Mesodermal cell (in vitro differentiated cells): Measurements from ENCODE around the gene PTPRN2.

Experiments
- H3K27ac ChIP-seq: 2 replicates; pipeline ENCODE4 v1.7.0; 2013; ENCODE audit warnings: mild to moderate bottlenecking, low read depth, low read length, moderate library complexity; ENCODE audit not compliant: severe bottlenecking
- H3K36me3 ChIP-seq: 2 replicates; pipeline ENCODE4 v1.7.1; 2013; ENCODE audit warnings: mild to moderate bottlenecking, low read length, moderate library complexity; ENCODE audit not compliant: control insufficient read depth, insufficient read depth
- H3K4me1 ChIP-seq: one replicate; pipeline ENCODE4 v1.7.1; 2013; ENCODE audit warnings: mild to moderate bottlenecking, low read length; ENCODE audit not compliant: insufficient read depth, control insufficient read depth, poor library complexity, severe bottlenecking
- H3K4me3 ChIP-seq: 2 replicates; pipeline ENCODE4 v1.7.0; 2013; ENCODE audit warnings: low read length, control low read depth, mild to moderate bottlenecking; ENCODE audit not compliant: insufficient read depth, poor library complexity, severe bottlenecking; ENCODE audit errors: extremely low read depth
- H3K9me3 ChIP-seq: 2 replicates; pipeline ENCODE4 v1.7.1; 2013; ENCODE audit warnings: mild to moderate bottlenecking, low read length, moderate library complexity; ENCODE audit not compliant: control insufficient read depth
- WGBS, 2 experiments: methylation state at CpG; one replicate each; pipeline ENCODE4 v1.1.5; 2013; ENCODE audit warnings: missing lambda C conversion rate in 2 of 2; ENCODE audit not compliant: insufficient coverage in 2 of 2; 5-methylcytosine and 5-hydroxymethylcytosine counted together

The PTPRN2 gene

DNA sequence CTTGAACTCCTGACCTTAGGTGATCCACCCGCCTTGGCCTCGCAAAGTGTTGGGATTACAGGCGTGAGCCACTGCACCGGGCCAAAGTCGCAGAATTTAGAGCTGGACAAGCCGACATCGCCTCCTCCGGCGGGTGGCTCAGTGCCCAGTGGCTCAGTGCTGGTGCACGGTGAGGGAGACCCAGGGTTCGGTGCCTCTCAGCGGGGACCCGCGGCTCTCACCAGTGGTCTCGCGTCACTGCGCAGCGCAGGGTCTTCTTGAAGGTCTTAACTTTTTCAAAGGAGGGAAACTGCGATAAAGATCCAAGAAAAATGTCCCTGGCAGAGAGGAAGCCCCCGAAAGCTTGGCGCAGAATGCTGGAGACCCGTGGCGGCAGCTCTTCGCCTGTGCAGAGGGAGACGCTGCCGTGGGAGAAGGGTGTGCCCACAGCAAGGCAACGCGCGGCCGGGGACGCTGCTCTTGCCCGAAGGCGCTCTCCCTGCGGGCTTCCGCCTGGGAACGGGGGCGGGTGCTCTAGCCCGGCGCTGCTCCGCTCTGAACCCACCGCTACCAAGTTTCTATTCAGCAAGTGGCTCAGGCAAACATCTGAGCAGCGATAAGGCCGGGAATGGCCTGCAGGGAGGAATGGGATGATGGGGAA lies 926.5 kb downstream of the PTPRN2 start:
- Histone ChIP-seq H3K4me1 (no peaks in the 10 kb centered on the region), H3K9me3 (peaks cover 64% of the 10 kb centered on the region), H3K27ac (no peak overlapping the region), H3K36me3 (no peaks in the 10 kb centered on the region), H3K4me3 (no peak overlapping the region)
- WGBS, 2 experiments, result 87% methylated on average over 38 to 40 of the region's 43 CpGs

DNA sequence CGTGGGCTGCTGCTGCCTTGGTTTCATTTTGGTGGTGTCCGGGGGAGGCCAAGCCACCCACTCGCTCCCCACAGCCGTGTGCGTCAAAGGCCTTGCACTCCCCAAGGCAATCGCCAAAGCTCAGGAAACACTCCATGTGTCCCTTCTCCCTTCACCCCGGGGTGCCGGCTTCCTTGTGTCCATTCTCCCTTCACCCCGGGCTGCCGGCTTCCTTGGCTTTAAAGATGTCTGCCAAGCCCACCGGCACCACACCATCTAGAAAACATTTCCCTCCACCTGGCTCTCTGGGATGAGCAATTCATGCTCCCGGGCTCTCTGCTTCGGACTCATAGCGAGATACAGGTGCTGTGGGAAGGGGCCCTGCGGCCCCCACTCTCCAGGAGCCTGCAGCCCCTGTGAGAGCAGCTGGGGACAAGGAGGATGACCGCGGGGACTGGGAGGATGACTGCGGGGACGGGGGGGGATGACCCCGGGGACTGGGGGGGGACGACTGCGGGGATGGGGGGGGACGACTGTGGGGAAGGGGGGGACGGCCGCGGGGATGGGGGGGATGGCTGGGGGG lies 928.7 kb downstream of the PTPRN2 start:
- Histone ChIP-seq H3K27ac (no peak overlapping the region), H3K4me3 (no peak overlapping the region), H3K4me1 (no peaks in the 10 kb centered on the region), H3K9me3 (peaks cover 65% of the 10 kb centered on the region), H3K36me3 (no peaks in the 10 kb centered on the region)
- WGBS, 2 experiments, result 90 to 93% methylated on average over 11 to 15 of the region's 26 CpGs

DNA sequence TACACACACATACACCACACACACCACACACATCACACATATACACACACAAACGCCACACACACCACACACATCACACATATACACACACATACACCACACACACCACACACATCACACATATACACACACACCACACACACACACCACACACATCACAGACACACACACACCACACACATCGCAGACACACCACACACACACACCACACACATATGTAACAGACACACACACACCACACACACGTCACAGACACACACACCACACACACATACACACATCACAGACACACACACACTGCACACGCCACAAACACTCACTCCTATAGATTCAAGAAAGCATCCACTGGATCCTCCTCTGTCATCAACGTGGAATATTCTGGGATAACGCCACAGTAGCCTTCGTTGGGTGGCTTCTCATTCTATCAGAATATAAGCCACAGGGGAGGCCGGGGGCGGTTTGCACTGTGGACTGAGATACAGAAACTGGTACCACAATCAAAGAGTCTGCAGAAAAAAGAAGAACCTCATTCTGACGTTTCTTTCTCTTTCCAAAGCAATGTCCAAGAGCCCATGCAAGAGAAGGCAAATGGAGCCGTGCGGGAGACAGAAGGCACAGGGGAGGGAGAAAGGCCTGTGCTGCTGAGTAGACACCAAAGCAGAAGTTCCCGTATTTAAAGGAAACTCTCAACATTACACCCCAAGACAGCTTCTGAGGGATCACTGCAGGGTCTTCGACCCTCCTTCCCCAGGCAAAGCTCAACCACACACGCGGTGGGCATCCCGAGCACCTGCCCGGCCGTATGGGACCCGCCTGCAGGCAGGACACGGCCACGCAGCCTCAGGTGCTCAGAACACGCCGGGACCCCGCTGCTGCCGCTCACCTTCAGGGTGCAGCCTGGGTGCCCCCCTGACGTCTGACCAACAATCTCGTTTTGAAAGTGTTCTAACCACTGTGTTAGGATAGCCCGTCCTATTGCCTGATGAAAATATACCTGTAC lies 929.6 kb downstream of the PTPRN2 start:
- 84 to 85% methylated on average over 22 to 24 of the region's 29 CpGs for WGBS, 2 experiments
- Histone ChIP-seq H3K9me3 (peaks cover 62% of the 10 kb centered on the region), H3K36me3 (no peaks in the 10 kb centered on the region), H3K4me1 (no peaks in the 10 kb centered on the region), H3K27ac (no peak overlapping the region), H3K4me3 (no peak overlapping the region)

DNA sequence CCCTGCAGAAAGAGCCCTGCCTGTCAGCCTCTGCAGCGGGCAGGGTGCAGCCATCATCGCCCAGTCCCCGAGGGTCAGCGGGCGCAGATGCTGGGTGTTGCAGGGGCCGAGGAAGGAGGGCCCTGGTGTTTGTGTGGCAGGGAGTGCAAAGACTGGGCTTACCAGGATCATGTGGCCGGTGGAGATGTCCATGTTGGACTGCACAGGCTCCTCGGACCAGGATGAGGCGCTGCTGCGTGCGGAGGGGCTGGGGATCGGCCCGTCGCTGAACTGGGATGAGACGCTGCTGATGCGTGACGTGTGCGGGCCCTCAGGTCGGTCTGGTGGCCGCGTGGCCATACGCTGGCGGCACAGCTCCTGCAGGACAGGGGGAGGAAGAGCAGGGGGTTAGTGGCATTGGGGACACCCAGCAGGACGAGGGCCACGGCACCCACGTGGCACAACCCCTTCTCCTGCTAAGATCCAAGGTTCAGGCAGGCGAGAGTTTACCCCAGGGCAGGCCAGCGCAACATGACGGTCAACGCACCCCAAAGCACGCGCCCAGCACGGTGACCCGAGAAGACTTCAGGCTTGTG lies 931.3 kb downstream of the PTPRN2 start:
- WGBS, 2 experiments, result 91 to 92% methylated on average over 29 to 31 of the region's 34 CpGs
- peaks cover 61% of the 10 kb centered on the region for H3K9me3 ChIP-seq
- H3K27ac ChIP-seq, result no peak overlapping the region
- no peaks in the 10 kb centered on the region for H3K4me1 ChIP-seq
- H3K4me3 ChIP-seq, result no peak overlapping the region
- H3K36me3 ChIP-seq, result no peaks in the 10 kb centered on the region

DNA sequence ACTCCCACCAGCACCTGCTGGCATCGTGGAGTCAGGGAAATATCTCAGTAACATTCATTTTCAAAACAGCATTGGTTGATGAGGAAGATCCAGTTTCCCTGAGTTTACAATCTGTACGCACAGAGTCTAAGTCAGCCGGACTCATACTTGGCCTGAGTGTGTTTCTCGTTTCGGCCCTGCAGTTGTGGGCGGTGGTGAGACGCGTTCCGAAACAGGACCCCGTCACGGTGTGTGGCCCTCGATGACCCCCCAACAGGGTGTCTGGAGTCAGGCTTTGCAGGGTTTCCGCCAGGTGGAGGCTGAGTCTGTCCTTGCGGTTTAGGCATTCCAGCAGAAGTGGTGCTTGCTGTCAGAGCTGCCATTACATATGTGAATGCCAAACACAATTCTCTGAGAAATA lies 933.3 kb downstream of the PTPRN2 start:
- Histone ChIP-seq H3K4me3 (no peak overlapping the region), H3K27ac (no peak overlapping the region), H3K9me3 (peaks cover 57% of the 10 kb centered on the region), H3K36me3 (no peaks in the 10 kb centered on the region), H3K4me1 (no peaks in the 10 kb centered on the region)
- 85 to 92% methylated on average over 12 to 14 of the region's 14 CpGs for WGBS, 2 experiments

DNA sequence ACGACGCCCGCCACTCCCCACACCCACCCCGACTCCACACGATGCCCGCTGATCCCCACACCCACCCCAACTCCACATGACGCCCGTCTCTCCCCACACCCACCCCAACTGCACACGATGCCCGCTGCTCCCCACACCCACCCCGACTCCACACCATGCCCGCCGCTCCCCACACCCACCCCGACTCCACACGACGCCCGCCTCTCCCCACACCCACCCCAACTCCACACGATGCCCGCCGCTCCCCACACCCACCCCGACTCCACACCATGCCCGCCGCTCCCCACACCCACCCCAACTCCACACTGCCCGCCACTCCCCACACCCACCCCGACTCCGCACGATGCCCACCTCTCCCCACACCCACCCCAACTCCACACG lies 933.8 kb downstream of the PTPRN2 start:
- H3K9me3 ChIP-seq, result peaks cover 57% of the 10 kb centered on the region
- WGBS, 2 experiments, result 40 to 80% methylated on average over 1 to 3 of the region's 28 CpGs
- no peaks in the 10 kb centered on the region for H3K36me3 ChIP-seq
- no peak overlapping the region for H3K4me3 ChIP-seq
- no peaks in the 10 kb centered on the region for H3K4me1 ChIP-seq
- no peak overlapping the region for H3K27ac ChIP-seq

DNA sequence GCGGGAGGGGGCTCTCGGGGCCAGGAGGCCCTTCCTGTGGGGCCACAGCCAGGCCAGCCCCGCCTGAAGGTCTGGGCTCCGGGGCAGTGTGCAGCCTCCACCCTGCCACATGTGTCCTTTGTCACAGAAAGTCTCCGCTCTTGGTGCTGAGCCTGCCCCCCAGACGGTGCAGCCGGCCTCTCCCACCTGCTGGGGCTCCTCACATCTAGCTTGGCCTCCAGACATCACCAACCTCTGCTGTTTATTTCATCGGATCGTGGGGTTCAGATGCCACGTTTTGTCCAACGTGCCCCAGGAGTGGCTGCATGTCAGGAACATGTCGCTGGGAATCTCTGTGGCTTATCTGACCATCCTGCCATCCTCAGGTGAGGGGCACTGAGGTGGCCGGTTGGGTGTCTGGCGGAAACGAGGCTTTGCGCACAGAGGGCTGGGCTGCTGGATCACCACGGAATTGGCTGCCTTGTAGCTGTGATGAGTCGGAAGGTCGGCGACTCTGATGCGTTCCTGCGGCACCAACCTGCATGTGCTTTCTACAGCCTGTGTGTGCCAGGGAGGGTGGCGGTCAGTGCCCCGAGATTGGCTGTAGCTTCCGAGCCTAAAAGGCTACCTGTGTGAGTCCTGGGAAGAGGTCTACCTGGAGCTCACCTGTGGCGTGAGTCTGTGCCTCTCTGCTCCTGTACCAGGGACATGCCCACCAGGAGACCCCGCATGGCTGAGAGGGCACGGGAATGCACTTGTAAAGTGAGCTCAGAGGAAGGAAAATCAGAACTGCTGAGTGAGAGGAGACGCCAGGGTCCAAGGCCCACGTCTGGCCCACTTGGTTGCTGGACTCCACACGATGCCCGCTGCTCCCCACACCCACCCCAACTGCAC lies 934.4 kb downstream of the PTPRN2 start:
- H3K4me1 ChIP-seq, result no peaks in the 10 kb centered on the region
- H3K27ac ChIP-seq, result no peak overlapping the region
- H3K9me3 ChIP-seq, result peaks cover 57% of the 10 kb centered on the region
- 78 to 82% methylated on average over 30 of the region's 32 CpGs for WGBS, 2 experiments
- H3K4me3 ChIP-seq, result no peak overlapping the region
- H3K36me3 ChIP-seq, result no peaks in the 10 kb centered on the region

DNA sequence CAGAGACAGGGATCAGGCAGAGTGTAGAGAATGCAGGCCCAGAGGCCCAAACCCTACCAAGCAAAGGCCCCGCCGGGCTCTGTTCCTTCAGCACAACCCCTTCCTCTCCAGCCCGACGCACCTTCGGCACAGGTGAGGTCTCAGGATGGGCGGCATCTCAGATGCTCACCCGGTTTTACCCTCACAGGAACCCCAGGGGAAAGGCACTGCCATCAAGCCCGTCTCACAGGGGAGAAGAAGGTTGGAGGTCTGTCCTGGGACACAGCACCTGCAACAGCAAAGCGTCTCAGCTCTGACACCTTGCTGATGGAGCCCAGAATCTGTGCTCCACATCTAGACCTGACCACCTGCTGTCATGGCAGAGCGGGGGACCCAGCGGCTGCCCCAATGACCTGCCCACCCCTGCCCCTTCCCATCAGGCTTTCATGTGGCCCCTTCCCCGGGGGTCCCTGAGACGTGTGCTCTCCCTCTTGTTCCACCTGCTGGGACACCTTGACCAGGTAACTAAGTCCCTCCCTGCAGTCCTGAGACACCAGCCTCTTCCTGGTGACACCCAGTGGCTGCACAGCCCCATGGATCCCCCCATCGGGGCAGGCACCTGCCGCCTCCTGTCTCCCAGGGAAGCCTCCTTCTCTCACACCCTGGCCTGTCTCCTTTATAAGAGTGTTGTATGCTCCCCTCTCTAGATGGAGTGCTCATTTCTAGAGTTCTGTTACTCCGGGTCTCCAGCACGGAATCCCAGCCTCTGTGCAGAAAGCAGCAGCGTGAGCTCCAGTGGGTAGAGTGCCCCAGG lies 935.3 kb downstream of the PTPRN2 start:
- Histone ChIP-seq H3K27ac (no peak overlapping the region), H3K4me1 (no peaks in the 10 kb centered on the region), H3K4me3 (no peak overlapping the region), H3K9me3 (peaks cover 51% of the 10 kb centered on the region), H3K36me3 (no peaks in the 10 kb centered on the region)
- 58 to 63% methylated on average over 10 to 18 of the region's 18 CpGs for WGBS, 2 experiments

DNA sequence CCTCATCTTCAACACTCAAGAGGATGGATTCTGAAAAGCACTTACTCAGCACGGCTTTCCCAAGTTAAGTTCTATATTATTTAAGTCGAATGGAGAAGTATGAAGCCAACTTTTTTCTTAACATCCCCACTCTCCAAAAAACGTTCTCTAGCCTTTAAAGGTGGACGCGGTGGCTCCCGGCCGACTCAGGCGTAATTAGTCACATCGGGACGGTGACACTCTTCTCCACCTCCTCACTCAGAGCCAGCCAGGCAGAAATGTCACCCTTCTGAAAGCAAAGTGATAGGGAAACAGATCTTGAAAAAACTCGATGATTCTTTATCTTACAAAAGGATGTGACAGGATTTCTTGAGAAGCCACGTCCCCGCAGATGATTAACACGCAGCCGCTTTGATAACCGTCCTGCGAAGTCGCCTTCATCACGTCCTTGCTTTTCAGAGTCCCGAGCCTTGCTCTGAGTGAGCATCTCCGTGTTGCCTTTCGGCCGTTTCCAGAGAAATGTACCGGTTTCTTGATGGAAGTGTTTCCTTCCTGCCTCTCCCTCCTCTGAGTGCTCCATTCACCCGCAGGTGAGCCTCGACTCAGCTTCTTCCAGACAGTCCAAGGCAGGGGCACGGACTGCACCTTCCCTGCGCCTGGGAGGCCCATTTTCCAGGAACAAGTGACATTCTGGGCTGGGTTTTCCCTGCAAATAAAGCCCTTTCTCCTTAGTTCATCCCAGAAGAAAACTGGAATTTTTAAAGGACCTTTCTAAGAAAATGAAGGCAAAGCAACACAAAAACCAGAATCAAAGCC lies 936.1 kb downstream of the PTPRN2 start:
- Histone ChIP-seq H3K4me1 (no peaks in the 10 kb centered on the region), H3K9me3 (peaks cover 52% of the 10 kb centered on the region), H3K36me3 (no peaks in the 10 kb centered on the region), H3K4me3 (no peak overlapping the region), H3K27ac (no peak overlapping the region)
- WGBS, 2 experiments, result 77% methylated on average over 21 to 26 of the region's 28 CpGs
